HT1080 (cell line): ENCODE data around the gene AGAP9. TPM values are rescaled to one million over a fixed set of nuclear protein-coding genes. Genes with fewer than 3 reads are reported as not detected.
"Not testable (repeated sequence)": the region's sequence is repeated elsewhere in the genome, so short reads cannot be mapped to it uniquely, and the experiment has no call there.

Experiments used
- DNase-seq: peaks from one replicate; pipeline ENCODE4 v3.0.0-alpha.2; 2015; ENCODE audit warnings: low read depth
- polyA plus RNA-seq, 2 experiments: library from polyadenylated mRNA; depleted of rRNA; stranded (reverse); fragments of >200 nt; gene quantifications; 2 replicates each; pipeline ENCODE4 v1.2.3, GENCODE V29; 2015
- total RNA-seq: library from RNA; depleted of rRNA; stranded (reverse); fragments of >200 nt; shearing (Covaris generic); gene quantifications from 2 replicates; pipeline ENCODE4 v1.2.3, GENCODE V29; 2014; rRNA removed

Gene AGAP9
- 4.3 and 4.4 TPM in 2 replicates for total RNA-seq
- 3.5 and 3.8 TPM in 2 replicates for polyA plus RNA-seq (2015; cell fraction: cytosol; rRNA removed)
- 41.1 and 41.7 TPM in 2 replicates for polyA plus RNA-seq (2015; cell fraction: nucleus; rRNA removed)

DNA sequence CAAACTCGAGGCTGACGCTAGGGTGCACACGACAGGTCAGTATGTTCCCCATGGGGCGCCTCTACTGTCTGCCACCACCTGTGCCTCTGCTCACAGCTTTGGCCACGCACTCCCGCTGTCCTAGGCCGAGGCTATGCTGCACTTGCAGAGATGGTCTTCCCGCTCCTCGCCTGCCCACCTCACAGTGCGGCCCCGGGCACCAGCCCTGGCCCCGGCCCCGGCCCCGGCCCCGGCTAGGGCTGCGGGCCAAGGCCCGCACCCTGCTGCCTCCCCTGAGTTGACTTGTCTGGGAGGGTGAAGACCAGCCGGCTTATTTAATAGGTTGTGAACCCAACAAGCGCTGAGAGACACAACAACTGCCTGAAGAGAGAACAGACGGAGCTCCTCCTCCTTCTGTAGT lies at the start of gene AGAP9:
Gene AGAP9 (minus strand): TSS at position 164 of the 400 bp plus-strand sequence. CDS start 112 bp downstream, at position 52.
- DNase-seq, result not testable (repeated sequence)

DNA sequence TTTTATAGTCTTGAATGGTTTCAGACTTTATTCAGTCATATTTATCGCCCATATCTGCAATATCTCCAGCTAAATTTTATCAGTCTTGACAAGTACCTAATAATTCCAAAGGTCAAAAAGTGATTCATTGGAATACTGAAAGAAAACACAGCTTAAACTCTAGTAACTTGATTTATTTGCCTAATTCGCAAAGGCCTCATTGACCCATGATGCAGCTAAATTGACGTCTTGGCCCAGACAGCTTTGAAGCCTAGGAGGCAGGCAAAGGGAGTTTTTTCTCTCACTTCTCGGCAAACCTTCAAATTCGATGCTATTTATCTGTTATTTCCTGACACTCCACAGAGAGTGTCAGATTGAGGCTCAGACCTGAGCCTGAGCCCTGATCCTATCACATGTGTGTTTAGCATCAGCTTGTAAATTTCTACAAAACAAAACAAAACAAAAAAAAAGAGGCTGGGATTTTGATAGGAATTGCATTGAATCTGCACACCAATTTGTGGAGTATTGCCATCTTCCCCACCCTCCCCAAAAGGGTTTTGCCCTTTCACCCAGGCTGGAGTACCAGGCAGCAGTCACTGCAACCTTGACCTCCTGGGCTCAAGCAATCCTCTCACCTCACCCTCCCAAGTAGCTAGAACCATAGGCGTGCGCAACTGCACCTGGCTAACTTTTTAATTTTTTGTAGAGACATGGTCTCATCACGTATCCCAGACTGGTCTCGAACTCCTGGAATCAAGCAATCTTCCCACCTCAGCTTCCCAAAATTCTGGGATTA lies 47.9 kb upstream of the AGAP9 start:
- not testable (repeated sequence) for DNase-seq

DNA sequence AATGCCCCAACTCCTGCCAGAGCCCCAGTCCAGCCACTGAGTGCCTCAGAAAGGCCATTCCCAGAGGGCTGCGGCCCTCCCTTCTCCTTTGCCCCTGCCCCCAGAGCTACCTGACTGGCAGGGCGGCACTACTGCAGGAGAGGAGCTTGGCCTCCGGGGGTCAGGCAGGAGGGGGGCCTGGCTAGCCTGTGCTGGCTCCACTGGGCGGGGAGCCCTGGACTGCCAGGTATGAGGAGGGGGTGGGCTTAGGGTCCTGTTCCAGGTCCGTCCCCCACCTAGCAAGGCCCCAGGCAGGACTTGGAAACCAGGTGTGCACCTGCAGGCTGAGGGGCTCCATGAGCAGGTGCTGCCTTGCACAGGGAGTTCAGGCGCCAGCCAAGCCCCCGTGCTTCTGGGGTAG lies 43.3 kb upstream of the AGAP9 start:
- DNase-seq, result not testable (repeated sequence)

DNA sequence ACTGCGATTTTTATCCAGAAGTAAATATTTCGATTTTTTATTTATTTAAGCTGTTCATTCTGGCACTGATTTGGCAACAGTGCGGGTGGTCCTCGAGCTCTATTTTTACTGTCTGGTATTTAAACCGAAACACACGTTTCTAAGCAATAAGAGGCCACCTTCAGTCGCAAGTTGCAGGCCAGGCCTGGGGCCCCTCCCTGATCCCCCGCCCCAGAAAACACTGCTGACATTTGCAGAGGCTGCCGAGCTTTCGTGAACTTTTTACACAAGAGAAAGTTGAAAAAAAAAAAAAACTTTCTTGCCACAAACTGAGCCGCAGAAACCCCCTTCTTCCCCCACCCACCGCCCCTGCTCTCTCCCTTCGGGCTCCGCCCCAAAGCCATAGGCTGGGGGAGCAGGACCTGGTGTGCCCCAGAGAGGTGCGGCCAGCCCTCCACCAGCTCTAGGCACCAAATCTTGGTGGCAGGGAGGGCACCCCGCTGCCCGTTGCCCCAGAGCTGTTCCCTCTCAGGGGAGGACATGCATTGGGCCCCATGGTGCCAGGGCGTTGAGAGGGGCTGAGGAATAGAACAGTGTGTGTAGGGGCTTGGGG lies 42.8 kb upstream of the AGAP9 start:
- DNase-seq, result not testable (repeated sequence)

DNA sequence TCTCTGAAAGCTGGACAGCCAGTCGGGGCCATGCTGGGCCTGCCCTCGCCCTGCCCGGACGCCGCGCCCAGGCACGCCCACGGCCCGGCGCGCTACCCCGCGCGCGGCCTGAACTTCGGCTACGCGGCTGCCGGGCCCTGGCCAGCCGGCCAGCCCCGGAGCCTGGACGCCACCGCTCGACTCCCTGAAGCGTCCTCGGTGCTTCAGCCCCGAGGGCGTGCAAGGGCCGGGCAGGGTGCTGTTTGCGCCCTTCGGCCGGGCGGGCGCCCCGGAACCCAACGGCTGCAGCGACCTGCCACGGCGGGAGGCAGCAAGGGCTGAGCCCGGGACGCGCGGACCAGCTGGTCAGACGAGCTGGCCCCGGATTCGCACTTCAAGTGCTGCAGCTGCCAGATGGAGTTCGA lies 42.1 kb upstream of the AGAP9 start:
- not testable (repeated sequence) for DNase-seq

DNA sequence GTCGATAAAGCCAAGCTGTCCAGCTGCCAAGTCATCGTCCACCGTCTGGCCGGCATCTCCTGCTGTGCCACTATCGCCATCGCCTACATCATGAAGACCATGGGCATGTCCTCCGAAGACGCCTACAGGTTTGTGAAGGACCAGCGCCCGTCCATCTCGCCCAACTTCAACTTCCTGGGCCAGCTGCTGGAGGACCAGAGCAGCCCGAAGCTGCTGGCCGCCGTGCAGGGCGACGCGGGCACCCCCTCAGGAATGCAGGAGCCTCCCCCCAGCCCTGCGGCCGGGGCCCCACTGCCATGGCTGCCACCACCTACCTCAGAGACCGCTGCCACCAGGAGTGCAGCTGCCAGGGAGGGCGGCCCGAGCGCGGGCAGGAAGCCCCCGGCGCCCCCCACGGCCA lies 41.5 kb upstream of the AGAP9 start:
- not testable (repeated sequence) for DNase-seq

DNA sequence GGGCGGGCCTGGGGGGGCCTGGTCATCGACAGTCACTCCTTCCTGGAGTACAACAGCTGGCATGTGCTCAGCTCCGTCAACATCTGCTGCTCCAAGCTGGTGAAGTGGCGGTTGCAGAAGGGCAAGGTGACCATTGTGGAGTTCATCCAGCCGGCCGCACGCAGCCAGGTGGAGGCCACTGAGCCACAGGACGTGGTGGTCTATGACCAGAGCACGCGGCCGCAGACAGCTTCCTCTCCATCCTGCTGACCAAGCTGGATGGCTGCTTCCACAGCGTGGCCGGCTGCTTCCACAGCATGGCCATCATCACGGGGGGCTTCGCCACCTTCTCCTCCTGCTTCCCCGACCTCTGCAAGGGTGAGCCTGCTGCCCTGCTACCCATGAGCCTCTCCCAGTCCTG lies 40.9 kb upstream of the AGAP9 start:
- not testable (repeated sequence) for DNase-seq

DNA sequence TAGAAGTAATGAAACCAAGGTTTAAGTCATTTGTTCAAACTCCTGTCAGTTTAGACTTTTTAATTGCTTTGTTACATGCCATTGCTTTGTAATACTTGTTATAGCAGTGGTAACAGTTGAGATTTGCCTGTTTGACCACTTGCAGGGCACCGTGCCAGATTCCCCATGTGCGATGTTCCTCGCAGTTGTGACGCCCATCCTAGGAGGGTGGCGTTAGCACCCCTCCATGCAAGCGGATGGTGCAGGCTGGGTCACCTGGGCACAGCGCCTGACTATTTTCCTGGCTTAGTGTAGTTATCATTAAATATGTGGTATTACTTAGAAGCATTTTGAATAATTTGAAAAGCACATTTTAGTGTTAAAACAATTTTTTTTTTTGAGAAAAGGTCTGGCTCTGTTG lies 37.0 kb upstream of the AGAP9 start:
- not testable (repeated sequence) for DNase-seq

DNA sequence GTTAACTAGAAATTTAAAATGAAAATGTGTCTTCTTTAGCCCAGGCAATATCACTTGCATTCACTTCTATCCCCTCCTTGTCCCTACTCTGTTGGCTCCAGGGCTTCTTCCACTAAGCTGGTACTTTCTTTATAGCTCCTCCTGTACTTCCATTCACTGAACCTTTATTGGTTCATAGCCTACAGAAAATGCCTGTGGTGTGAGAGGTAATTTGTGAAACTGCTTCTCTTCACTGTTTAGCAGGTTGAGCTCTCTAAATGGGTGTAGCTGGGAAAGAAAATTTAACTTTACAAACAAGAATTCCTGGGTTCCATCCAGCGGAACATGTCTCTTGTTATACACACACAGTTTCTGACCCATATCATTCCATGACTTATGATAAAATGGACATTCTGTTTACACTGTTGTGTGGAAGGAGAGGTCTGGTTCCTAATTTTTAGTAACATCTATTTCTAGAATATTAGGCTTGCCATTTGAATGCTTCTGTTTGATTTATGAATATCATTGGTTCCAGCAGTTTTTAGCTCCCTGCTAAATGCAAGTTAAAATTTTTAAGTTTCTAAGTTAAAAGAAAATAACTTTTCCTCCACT lies 36.4 kb upstream of the AGAP9 start:
- DNase-seq, result not testable (repeated sequence)

DNA sequence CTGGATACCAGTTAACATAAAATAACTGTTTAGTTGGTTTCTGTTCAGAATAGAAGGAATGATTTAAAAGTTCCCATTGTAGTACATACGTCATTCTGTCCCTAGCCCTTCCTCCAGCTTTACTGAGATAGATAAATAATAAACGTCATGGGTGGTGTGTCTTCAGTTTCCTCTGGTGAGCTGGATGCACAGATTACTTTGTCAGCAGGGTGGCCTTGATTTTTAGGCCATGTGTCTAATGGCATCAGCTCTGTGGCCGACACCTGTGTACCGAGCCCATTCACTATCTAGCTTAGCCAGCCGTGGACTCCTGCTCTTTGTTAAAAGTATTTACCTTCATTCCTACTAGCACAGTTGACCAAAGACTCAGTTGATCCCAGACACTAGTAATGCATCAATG lies 34.7 kb upstream of the AGAP9 start:
- DNase-seq, result peak; percentile 34

DNA sequence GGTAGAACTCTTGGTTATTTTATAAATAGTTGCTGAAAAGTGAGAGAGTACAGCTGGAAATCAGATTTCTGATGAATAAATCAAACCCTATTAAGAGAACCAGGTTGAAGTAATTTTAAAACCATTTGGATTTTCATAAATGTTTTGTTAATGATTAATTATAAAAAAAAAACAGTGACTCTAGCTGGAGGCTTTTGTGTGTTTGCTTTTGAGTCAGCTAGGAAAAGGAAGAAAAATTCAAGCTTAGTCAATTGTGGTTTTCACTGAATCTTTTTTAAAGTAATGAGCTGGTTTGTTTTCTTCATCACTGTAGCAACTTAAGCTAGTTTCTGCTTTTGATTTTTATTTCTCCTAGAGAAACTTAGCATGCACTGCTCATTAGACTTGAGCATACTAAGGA lies 34.2 kb upstream of the AGAP9 start:
- DNase-seq, result peak; percentile 38

DNA sequence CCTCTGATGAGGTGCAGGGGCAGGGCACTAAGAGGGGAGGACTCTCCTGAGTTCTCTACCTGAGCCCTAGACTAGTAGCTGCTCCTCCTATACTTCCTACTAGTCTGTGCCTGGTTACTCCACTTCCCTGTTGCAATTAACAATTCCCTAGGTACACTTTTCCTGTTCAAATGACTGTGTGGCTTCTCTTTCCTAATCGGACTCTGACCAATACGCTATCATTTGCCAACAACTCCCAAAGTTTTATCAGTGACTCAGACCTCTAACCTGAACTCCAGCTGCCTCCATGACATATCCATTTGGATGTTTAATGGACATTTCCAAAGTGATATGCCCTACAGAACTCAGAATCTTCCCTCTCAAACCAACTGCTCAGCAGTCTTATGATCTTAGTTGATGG lies 31.9 kb upstream of the AGAP9 start:
- not testable (repeated sequence) for DNase-seq

DNA sequence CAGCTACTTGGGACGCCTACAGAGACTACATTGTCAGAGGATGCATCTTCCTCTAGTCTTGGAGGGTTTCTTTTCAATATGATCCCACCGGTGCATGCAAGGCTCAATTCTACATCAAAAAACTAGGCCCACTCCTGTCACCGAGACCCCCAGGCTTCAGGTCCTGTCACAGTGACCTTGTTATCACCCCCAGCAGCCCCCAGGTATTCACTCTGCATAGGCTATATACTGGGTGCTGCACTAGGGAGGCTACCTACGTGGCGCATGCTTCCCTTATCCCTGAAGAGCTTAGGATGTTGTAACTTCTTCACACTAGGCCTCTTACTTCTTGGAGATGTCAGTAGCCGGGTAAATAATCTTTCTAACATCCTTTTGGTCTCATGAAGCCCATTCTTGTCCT lies 31.1 kb upstream of the AGAP9 start:
- not testable (repeated sequence) for DNase-seq

DNA sequence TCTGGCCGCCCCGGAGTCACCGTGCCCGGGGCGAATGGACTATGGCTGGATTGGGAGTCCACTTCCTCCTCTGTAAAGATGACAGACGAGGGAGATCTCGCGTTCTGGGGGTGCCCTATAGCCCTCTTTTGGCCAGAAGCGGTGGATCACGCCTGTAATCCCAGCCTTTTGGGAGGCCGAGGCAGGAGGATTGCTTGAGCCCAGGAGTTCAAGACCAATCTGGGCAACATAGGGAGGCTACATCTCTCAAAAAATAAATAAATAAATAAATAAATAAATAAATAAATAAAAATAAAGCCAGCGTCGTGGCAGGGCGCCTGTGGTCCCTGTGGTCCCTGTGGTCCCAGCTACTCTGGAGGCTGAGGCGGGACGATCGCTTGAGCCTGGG lies 30.4 kb upstream of the AGAP9 start:
- peak; percentile 0 for DNase-seq

DNA sequence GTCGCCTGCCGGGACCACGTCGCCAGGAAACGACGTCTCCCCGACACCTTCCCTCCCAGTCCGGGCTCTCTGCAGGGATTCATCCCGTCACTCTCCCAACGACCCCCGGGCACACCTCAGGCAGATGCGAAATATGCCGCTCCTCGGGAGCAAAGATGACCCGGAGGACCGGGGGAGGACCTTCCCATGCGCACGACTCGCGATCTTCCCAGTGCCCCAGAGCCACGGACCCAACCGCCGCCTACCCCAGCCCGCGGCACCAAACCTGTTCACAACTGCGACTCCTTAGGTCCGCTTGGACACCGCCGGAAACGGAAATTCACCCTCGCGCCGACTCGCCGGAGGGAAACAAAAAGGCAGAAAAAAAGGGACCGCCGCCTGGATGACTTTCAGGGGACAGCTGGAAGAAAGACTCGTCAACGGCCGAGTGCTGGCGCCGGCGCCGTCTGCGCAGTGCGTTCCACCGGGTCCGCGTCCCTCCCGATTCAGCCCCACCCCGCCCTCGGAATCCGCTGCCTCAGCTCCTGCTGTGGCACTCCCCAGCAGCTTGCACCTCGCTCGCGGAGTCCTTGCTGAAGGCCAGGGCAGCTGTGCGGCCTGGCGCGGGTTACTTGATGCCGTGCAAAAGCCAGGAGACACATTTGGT lies 29.9 kb upstream of the AGAP9 start:
- peak; percentile 92 for DNase-seq

DNA sequence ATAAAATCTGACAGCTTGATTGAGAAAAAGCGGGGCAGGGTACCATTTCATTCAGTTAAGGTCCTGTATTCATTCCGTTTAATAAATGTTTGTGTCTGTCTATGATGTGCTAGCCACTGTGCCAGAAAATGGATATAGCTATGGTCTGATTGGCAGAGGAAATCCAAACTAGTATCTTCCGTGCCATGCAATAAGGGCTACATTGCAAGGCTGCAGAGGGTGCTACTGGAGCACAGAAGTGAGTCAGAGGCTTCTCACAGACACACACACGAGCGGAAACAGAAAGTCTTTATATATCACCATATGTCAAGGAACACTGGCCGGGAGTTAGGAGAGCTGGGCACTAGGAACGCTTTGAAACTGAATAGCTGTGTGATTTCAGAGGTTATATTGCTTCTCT lies 29.3 kb upstream of the AGAP9 start:
- DNase-seq, result peak; percentile 74

DNA sequence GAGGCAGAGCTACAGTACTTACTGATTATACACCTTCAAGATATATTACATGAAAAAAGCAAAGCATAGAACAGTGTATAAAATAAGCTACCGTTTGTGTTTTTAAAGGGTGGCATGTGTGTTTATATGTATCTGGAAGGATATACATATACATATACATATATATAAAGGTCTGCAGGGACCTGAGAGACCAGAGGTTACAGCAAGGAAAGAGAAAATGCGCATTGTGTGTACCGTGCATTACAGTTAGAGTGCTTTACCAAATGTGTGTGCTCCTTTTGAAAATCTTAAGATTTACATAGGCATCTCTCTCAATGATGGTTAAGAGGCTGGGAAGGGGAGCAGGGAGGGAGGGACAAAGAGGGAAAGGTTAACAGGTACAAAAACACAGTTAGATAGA lies 23.8 kb upstream of the AGAP9 start:
- DNase-seq, result not testable (repeated sequence)

DNA sequence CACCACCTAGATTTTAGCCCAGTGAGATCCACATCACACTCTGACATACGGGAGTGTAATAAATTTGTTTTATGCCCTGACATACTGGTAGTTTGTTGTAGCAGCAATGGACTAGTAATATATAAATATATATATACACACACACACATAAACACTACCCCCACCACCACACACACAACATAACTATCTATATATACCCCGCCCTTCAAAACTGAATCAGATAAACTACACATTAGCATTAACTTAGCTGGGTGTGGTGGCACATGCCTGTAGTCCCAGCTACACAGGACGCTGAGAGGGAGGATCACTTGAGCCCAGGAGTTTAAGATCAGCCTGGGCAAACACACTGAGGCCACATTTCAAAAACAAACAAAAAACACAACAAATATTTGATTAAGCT lies 13.0 kb upstream of the AGAP9 start:
- DNase-seq, result not testable (repeated sequence)

DNA sequence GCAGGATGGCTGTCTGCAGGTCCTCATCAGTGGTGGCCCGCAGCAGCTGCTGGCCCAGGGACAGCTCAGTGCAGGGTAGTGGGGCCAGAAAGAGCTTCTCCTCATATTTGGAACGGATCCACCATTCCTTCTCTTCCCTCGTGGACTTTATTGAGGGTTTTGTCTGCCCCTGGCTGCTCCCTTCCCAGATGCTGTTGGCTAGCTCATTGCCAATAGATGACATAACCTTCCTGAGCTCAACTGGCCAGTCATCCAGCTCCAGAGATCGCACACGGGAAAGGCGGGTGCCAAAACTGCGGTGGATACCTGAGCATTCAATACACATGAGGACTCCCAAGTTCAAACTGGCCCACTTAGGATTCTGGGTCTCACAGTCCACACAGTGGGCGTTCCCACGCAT lies 21.1 kb downstream of the AGAP9 start:
- not testable (repeated sequence) for DNase-seq

DNA sequence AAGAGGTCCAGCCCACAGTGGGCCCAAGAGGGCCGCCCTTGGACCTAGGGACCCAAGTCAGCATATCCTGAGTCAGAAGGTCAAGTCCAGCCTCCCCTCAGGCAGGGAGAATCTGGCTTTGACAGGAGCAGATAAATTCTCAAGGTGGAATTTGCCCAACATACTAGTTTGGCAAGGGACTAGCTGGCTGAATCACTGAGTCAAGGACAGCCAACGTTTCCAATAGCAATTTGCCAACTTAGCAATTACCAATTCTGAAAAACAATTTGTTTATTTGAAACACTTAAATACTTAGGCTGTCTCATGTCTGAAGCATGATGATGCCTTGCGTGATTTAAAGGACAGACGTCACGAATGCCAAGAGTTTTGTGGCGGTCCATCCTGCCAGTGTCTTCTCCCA lies 29.2 kb downstream of the AGAP9 start:
- DNase-seq, result not testable (repeated sequence)

DNA sequence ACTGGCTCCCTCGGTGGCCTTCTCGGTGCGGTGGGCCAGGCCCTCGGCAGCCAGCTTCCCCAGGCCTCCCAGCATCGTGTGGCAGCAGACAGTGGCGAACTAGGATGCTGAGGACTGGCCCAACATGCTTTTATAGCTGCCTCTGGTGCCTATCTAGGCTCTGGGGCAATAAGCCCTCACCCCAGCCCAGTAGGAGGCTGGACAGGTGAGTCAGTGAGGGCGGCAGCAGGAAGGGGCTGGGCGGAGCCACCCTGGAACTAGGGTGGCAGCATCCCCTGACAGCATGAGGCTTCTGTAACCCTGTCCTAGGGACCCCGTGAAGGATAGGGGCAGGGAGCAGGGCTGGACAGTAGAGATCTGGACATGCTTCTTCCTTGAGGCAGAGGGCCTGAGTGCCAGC lies 31.8 kb downstream of the AGAP9 start, which contains the start of gene FAM25G:
Gene FAM25G (minus strand): TSS at position 101 of the 400 bp plus-strand sequence. CDS start 26 bp downstream, at position 75.
- not testable (repeated sequence) for DNase-seq

DNA sequence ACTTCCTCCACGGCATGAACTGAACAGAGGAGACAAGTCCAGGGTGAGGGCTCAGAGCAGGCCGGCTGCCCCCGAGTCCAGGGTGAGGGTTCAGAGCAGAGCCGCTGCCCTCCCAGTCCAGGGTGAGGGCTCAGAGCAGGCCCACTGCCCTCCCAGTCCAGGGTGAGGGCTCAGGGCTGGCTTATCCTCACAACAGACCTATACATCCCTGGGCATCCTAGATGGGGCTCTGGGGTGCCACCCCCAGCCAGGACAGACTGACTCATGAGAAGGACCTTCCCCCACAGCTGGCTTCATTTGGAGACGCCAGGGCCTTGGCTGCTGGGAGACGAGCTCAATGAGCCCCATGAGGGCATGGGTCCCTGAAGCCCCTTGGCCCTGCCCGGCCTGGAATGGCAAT lies 33.8 kb downstream of the AGAP9 start:
- not testable (repeated sequence) for DNase-seq
